Neural progenitor cell (in vitro differentiated cells): ENCODE measurements around the gene CCL14. TPM values are rescaled to one million over a fixed set of nuclear protein-coding genes. Genes with fewer than 3 reads are reported as not detected.

Experiments used
- DNase-seq: peaks from one replicate; pipeline ENCODE4 v3.0.0-alpha.2; 2016; ENCODE audit warnings: low spot score
- H2AFZ ChIP-seq: fragments of 200-600 bp; sonication (generic); replicated peaks from 2 replicates; pipeline ENCODE4 v1.6.1; 2016; ENCODE audit warnings: antibody characterized with exemption
- H3F3A ChIP-seq: fragments of 200-600 bp; sonication (generic); 2 replicates; pipeline ENCODE4 v1.6.1; 2016; ENCODE audit warnings: antibody characterized with exemption, low read depth
- H3K27ac ChIP-seq: fragments of 200-600 bp; sonication (generic); 2 replicates; pipeline ENCODE4 v1.5.1; 2016; ENCODE audit warnings: mild to moderate bottlenecking
- H3K27me3 ChIP-seq: fragments of 200-600 bp; sonication (generic); 2 replicates; pipeline ENCODE4 v1.6.1; 2016; ENCODE audit warnings: mild to moderate bottlenecking, moderate library complexity
- H3K36me3 ChIP-seq: fragments of 200-600 bp; sonication (generic); 2 replicates; pipeline ENCODE4 v1.5.1; 2016
- H3K4me1 ChIP-seq: fragments of 200-600 bp; sonication (generic); 2 replicates; pipeline ENCODE4 v1.6.1; 2016; ENCODE audit warnings: mixed run types
- H3K4me2 ChIP-seq: fragments of 200-600 bp; sonication (generic); 2 replicates; pipeline ENCODE4 v1.6.1; 2016
- H3K4me3 ChIP-seq: fragments of 200-600 bp; sonication (generic); 2 replicates; pipeline ENCODE4 v1.5.1; 2016
- H3K79me2 ChIP-seq: fragments of 200-600 bp; sonication (generic); 2 replicates; pipeline ENCODE4 v1.6.1; 2016; ENCODE audit warnings: low read depth
- H3K9ac ChIP-seq: fragments of 200-600 bp; sonication (generic); 2 replicates; pipeline ENCODE4 v1.6.1; 2016
- H3K9me3 ChIP-seq: fragments of 200-600 bp; sonication (generic); 2 replicates; pipeline ENCODE4 v1.5.1; 2016; ENCODE audit warnings: low read depth
- H4K20me1 ChIP-seq: fragments of 200-600 bp; sonication (generic); 2 replicates; pipeline ENCODE4 v1.6.1; 2016; ENCODE audit warnings: low read depth
- H3K27ac Mint-ChIP-seq: 3 replicates; pipeline ENCODE4 v1.8.0; 2021; ENCODE audit warnings: mixed read lengths
- H3K27me3 Mint-ChIP-seq: 2 replicates; pipeline ENCODE4 v1.8.0; 2022; ENCODE audit warnings: low read depth, mild to moderate bottlenecking, inconsistent platforms, moderate library complexity, mixed read lengths; ENCODE audit not compliant: insufficient read depth
- H3K36me3 Mint-ChIP-seq: 3 replicates; pipeline ENCODE4 v1.8.0; 2021; ENCODE audit warnings: mixed read lengths
- H3K4me1 Mint-ChIP-seq: 3 replicates; pipeline ENCODE4 v1.8.0; 2021; ENCODE audit warnings: mixed read lengths
- H3K4me3 Mint-ChIP-seq: 3 replicates; pipeline ENCODE4 v1.8.0; 2021; ENCODE audit warnings: mild to moderate bottlenecking, moderate library complexity, mixed read lengths
- H3K9me3 Mint-ChIP-seq: 3 replicates; pipeline ENCODE4 v1.8.0; 2020; ENCODE audit warnings: mixed read lengths
- CTCF ChIP-seq: fragments of 200-600 bp; sonication (generic); IDR thresholded peaks from 2 replicates; pipeline ENCODE4 v1.5.1; 2017; ENCODE audit warnings: antibody characterized with exemption, mild to moderate bottlenecking
- EZH2 ChIP-seq: fragments of 200-600 bp; sonication (generic); IDR thresholded peaks from 2 replicates; pipeline ENCODE4 v1.6.1; 2017; ENCODE audit warnings: antibody characterized with exemption, mild to moderate bottlenecking, moderate library complexity
- EZH2phosphoT487 ChIP-seq: fragments of 200-600 bp; sonication (generic); IDR thresholded peaks from 2 replicates; pipeline ENCODE4 v1.6.1; 2017; ENCODE audit warnings: antibody characterized with exemption
- total RNA-seq: library from RNA; depleted of rRNA; stranded (reverse); fragments of >200 nt; gene quantifications from 2 replicates; pipeline ENCODE4 v1.2.3, GENCODE V29; 2015; ENCODE audit warnings: low replicate concordance

Gene CCL14
- total RNA-seq, 1 donor from 2014 or later = not detected

- TF ChIP-seq CTCF (no peak), EZH2 (no peak), EZH2phosphoT487 (no peak)
- H3K4me3 Mint-ChIP-seq = no peak overlapping the region
- Histone ChIP-seq H3K4me3 (no peak overlapping the region), H4K20me1 (no peaks in the 10 kb centered on the region), H3K4me1 (no peaks in the 10 kb centered on the region), H3K79me2 (no peaks in the 10 kb centered on the region), H3K9ac (no peak overlapping the region), H3F3A (no peaks in the 10 kb centered on the region), H3K27ac (no peak overlapping the region), H2AFZ (no peak overlapping the region), H3K27me3 (no peaks in the 10 kb centered on the region), H3K36me3 (no peaks in the 10 kb centered on the region), H3K9me3 (no peaks in the 10 kb centered on the region), H3K4me2 (no peak overlapping the region)
- H3K9me3 Mint-ChIP-seq = peaks cover 2% of the 10 kb centered on the region
- H3K27ac Mint-ChIP-seq = no peak overlapping the region
- no peaks in the 10 kb centered on the region for H3K36me3 Mint-ChIP-seq
- no peaks in the 10 kb centered on the region for H3K27me3 Mint-ChIP-seq
- DNase-seq = no peak
- no peaks in the 10 kb centered on the region for H3K4me1 Mint-ChIP-seq
These were observed 3.9 kb downstream of the CCL14 start for GRCh38 chr17:35982409-35983191.

GRCh38 chr17:35981908-35982330 is 4.6 kb downstream of the CCL14 start:
- Histone ChIP-seq H4K20me1 (no peaks in the 10 kb centered on the region), H3K27me3 (no peaks in the 10 kb centered on the region), H3K79me2 (no peaks in the 10 kb centered on the region), H2AFZ (no peak overlapping the region), H3K27ac (no peak overlapping the region), H3F3A (no peaks in the 10 kb centered on the region), H3K9me3 (no peaks in the 10 kb centered on the region), H3K4me2 (no peak overlapping the region), H3K4me1 (no peaks in the 10 kb centered on the region), H3K9ac (no peak overlapping the region), H3K4me3 (no peak overlapping the region), H3K36me3 (no peaks in the 10 kb centered on the region)
- Mint-ChIP-seq H3K9me3 (peaks cover 2% of the 10 kb centered on the region), H3K36me3 (no peaks in the 10 kb centered on the region), H3K27me3 (no peaks in the 10 kb centered on the region), H3K4me3 (no peak overlapping the region), H3K27ac (no peak overlapping the region), H3K4me1 (no peaks in the 10 kb centered on the region)
- DNase-seq = peak; percentile 27
- TF ChIP-seq EZH2phosphoT487 (no peak), CTCF (peak; percentile 41)

- DNase-seq = no peak
- Mint-ChIP-seq H3K9me3 (peaks cover 2% of the 10 kb centered on the region), H3K27me3 (no peaks in the 10 kb centered on the region), H3K36me3 (no peaks in the 10 kb centered on the region), H3K4me3 (no peak within 1 kb of the TSS), H3K4me1 (no peaks in the 10 kb centered on the region), H3K27ac (no peak within 1 kb of the TSS)
- Histone ChIP-seq H3F3A (no peaks in the 10 kb centered on the region), H3K36me3 (no peaks in the 10 kb centered on the region), H3K27me3 (no peaks in the 10 kb centered on the region), H4K20me1 (no peaks in the 10 kb centered on the region), H3K27ac (no peak within 1 kb of the TSS), H3K4me1 (no peaks in the 10 kb centered on the region), H3K4me3 (no peak within 1 kb of the TSS), H3K4me2 (no peak within 1 kb of the TSS), H3K79me2 (no peaks in the 10 kb centered on the region), H3K9me3 (no peaks in the 10 kb centered on the region), H3K9ac (no peak within 1 kb of the TSS), H2AFZ (no peak within 1 kb of the TSS)
- TF ChIP-seq EZH2phosphoT487 (no peak), CTCF (no peak), EZH2 (no peak)
These were observed 5.3 kb downstream of the CCL14 start, which contains the start of gene CCL16 for GRCh38 chr17:35981246-35981645. CCL16 (minus strand) TSS chr17:35981497; CDS start chr17:35981420, 77 bp downstream.
